NCI-H2029 (cell line): ENCODE data around the gene SEH1L.
"Not testable (repeated sequence)": the region's sequence is repeated elsewhere in the genome, so short reads cannot be mapped to it uniquely, and the experiment has no call there.

Experiments used
- DNase-seq: peaks from one replicate; lab custom pipeline; 2025; lab: John Stamatoyannopoulos, UW

The SEH1L gene

DNA sequence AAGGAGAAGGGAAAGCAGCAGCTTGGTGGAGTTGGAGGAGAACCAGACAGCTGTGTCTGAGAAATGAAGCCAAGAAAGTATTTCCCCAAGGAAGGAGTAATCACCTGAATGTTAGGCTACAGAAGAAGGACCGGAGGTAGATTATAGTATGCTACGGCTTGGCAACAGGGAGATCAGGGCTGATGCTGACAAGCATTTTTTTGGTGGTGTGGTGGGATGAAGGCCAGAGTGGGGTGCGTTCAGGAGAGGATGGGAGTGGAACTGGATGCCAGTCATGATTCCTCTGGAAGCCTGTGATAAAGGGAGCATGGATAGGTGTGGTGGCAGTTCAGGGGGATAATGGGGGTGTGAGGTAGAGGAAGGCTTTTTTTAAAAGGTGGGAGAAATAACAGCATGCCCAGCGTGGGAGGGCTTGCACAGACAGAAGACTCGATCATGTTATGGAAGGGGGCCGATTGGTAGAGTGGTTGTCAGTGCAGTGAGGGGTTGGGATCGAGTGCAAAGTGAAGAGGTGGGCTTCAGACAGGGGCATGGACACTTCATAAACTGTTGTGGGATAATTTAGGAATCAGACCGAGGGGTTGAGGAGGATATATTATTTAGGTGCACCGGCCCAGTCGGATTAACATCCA lies 49.0 kb downstream of the SEH1L start:
- DNase-seq, result no peak

DNA sequence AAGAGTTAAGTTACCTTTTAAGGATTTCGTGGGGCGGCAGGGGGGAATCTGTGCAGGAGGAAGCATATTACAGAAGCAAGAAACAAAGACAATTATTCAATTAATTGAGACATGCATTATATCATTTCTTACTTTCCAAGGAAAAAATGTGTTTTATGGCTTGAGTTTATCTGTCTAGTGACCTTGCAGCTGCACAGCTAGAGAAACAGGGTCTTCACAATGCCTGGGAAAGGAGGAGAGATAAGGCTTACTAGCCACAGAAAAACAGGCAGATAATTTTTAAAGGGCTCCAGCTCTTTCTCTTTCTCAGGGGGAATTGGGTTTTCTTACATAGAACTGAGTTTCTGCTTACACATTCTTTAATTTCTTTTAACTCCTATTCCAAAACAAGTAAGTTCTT lies 49.5 kb downstream of the SEH1L start:
- not testable (repeated sequence) for DNase-seq

DNA sequence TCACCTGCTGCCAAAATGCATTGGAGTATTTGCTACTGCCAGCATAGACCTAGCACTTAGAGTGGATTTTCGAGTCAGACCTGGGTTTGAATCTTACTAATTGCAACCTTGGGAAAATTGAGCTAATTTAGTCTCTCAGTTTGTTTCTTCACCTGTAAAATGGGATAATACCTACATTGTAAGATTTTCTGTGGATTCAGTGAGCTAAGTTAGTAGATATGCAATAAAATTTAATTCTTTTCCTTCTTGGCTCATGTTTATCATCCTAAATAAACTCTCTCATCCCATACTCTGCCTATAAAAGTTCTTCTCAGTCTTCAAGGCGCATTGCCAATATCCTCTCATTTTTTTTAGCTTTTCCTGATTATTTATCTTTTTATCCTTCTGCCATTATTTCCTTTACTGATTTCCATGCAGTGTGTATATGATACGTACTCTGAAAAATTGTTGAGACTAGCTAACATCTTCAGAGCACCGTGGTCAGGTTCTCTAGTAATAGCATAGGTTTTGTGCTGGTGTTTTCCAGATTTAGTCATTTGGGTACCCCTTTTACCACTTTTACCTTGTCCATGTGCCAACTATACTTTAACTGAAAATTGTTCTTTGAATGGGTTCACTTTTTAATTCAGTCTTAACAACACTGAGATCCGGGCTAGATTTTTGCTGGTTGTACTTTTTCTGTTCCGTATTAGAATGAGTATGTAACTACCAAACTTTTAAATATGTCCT lies 50.7 kb downstream of the SEH1L start:
- no peak for DNase-seq

GRCh38 chr18:13003466-13003896 lies 55.7 kb downstream of the SEH1L start:
- no peak for DNase-seq

- DNase-seq, result no peak
These were observed 56.6 kb downstream of the SEH1L start for GRCh38 chr18:13004396-13004795.

- DNase-seq, result no peak
These were observed 57.5 kb downstream of the SEH1L start for GRCh38 chr18:13005289-13005688.

DNA sequence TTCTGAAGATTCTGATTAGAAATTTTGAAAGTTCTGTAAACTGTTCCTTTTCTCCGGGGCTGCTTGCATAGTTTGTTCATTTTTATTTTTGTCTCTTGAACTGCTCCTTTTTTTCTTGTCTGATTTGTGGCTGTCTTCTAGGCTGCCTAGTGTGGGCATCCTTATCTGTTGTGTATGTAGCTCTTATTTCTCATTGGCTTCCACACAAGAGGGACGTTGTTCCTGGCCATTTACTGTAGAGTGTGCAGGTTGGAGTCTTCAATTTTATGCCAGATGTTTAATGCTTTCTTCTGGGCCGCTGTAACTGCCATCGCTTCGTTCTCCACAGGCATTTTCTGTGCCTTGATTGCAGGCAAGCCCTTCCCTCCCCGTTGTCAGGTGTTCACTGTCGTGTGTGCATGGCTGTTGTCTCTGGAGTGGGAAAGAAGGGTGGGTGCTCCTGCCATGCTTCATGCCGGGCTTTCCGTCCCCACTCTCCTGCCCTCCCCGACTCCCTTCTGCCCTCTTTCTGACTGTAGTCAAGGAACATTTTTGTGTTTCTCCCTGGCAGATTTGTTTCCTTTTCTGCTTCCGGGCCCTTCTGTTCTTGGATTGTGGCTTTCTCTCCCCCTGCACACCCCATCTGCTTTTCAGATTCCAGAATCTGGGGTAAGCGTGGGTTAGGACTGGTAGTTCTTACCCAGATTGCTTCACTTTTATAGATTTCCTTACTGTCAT lies 58.9 kb downstream of the SEH1L start:
- DNase-seq, result no peak

DNA sequence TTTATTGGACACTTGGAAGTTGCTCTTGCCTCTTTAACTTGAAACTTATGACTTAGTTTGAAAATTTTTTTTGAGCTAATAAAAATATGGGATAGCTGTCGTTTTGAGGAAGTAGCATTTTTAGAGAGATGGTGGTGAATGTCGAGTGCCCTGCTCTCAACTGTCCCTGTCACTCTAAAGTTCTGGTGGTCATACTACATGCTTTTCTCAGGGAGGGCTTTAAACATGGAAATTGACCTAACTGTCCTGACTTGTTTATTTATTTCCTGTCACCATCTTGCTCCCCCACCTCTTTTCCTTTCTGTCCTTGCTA lies 59.4 kb downstream of the SEH1L start:
- no peak for DNase-seq

DNA sequence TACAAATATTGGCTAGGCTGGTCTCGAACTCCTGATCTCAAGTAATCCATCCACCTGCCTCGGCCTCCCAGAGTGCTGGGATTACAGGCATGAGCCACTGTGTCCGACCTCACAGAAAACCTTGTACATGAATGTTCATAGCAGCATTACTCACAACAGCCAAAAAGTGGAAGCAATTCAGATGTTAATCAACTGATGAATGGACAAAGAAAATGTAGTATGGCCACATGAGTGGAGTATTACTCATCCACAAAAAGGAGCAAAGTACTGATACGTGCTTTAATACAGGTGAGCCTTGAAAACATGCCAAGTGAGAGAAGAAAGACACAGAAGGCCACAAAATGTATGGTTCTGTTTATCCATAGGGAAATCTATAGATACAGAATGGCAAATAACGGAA lies 63.9 kb downstream of the SEH1L start:
- DNase-seq, result no peak

GRCh38 chr18:13014232-13014631 lies 66.4 kb downstream of the SEH1L start:
- no peak for DNase-seq

DNA sequence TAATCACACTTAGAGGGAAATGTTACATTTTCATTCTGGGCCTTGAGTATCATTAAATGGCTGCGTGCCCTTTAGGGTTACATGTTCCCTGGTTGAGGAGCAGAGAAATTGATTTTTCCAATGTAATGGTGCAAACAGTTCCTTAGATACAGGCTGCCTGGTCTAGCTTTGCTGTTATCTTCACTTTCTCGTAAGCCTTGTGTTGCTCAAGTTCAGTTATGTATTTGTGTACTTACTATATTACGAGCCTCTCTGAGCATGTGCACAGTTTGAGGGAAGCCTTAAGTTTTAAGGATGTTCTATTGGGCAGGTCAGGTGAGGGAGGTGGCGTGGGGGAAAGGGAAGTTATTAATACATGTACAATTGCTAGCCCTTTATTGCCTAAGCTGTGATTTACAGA lies 67.0 kb downstream of the SEH1L start:
- DNase-seq, result no peak

GRCh38 chr18:13017247-13017875 lies 69.5 kb downstream of the SEH1L start:
- no peak for DNase-seq

GRCh38 chr18:13018374-13018773 lies 70.6 kb downstream of the SEH1L start:
- no peak for DNase-seq

DNA sequence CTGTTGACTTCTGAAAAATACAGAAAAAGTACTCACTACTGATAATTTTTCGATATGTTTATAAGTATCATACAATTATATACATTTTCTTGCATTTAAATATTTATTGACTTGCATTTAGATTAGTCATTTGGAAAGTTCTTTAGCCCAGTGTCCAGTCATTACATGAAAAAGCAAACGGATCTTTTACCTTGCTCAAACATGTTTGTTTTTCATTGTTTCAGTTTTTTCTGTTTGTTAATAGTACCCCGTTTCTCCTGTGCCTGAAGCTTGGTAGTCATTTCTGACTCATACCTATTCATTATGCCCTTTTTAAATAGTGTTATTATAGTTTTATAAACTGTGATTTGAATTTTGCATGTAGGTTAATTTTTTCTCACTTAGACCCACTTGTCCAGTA lies 71.5 kb downstream of the SEH1L start:
- DNase-seq, result no peak

DNA sequence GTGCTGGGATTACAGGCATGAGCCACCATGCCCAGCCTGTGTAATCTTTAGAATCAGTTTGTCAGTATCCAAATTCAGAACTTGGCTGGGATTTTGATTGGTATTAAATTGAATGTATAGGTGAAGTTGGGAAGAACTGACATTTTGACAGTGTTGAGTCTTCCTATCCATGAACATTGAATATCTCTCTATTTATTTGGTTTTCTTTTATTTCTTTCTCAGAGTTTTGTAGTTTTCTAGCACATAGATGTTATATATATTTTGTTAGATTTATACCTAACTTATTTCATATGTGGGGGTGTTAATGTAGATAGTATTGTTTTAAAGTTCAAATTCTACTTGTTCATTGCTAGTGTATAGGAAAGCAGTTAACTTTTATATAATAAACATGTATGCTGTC lies 74.8 kb downstream of the SEH1L start:
- no peak for DNase-seq

- DNase-seq, result no peak
These were observed 77.4 kb downstream of the SEH1L start for GRCh38 chr18:13025233-13025632.

DNA sequence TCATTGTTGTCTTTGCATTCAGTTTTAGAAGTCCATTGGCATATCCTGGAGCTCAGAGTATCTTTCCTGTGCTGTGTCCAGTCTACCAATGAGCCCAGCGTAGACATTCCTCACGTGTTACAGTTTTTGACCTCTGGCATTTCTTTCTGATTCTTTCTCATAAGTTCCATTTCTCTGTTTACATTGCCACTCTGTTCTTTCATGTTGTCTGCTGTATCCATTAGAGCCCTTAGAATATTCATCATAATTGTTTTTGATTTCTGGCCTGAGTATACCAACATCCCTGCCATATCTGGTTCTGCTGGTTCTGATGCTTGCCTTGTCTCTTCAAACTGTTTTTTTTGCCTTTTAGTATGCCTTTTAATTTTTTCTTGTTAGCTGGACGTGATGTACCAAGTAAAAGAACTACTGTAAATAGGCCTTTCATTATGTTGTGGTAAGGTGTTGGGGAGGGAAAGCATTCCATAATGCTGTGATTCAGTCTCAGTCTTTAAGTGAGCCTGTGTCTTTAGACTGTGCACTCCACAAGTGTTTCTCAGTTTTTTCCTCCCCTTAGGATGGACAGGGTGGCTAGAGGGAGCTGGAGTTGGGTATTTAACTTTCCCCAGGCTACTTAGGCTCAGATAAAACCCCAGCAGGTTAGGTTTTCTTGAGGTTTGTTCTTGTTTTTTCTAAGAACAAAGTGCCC lies 78.9 kb downstream of the SEH1L start:
- DNase-seq, result no peak

GRCh38 chr18:13028869-13029268 lies 81.1 kb downstream of the SEH1L start:
- no peak for DNase-seq

DNA sequence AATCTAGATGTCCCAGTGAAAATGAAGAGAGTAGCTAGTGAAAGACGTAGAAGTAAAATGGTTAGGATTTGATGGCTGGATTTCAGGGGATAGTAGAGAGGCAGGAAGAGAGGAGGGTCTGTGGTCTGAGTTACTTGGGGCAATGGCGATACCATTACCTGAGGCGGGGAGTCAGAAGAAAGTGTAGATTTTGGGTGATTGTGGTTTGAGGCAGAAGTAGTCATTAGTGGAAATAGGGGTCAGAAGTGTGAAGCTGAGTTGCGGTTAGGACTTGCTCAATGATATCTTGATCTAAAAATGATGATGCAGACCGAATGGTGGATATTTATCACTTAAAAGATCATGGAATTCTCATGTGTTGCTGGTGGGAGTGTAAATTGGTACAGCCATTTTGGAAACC lies 84.4 kb downstream of the SEH1L start:
- DNase-seq, result no peak

DNA sequence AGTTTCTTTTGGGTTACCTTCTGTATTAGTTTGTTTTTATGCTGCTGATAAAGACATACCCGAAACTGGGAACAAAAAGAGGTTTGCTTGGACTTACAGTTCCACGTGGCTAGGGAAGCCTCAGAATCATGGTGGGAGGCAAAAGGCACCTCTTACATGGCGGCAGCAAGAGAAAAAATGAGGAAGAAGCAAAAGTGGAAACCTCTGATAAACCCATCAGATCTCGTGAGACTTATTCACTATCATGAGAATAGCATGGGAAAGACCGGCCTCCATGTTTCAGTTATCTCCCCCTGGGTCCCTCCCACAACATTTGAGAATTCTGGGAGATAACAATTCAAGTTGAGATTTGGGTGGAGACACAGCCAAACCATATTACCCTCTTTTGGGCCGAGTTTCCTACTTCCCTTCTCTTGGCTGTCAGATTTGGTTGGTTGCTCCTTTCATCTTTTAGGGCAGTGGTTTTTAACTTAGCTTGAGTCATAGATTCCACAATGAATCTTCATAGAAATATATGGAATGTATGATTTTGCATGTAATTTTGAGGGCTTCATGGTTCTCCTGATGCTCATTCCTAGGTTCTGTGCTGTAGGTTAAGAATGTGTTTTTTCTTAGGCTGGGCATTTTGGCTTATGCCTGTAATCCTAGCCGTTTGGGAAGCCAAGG lies 87.6 kb downstream of the SEH1L start:
- no peak for DNase-seq

DNA sequence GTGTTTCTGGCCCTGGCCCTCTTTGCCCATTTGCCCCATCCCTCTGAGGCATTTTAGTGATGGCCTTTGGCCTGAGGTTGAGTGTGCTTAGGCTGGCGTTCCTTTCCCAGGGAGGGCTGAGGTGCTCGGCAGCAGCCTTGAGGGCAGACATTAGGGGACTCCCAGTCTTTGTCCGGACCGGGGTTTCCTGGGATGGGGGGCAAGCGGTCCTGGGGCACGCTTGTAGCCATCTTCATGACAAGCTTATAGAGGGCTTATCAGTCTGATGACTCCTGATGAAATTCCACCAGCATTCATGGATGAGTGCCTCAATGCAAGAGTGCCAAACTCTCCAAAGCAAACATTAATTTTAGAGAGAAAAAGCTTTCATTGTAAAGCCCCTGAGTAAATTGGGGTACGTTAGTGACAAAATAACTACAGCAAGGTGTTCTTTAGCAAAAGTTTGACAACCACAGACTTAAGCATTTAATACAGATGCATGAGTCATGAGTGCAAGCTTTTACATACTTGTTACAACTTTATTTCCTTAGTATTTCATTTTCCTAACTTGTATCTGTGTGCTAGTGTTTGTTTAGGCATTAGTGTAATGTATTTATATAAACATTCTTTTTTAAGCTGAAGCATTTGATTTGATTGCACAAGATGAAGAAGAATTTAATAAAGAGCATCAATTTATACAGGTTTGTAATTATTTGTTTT lies 89.0 kb downstream of the SEH1L start:
- no peak for DNase-seq
